ENCODE measurements around the gene SART3. TPM values are rescaled to one million over a fixed set of nuclear protein-coding genes. Genes with fewer than 3 reads are reported as not detected.

SART3 gene
- total RNA-seq, 4 donors from 2014 or later, result 37.0 to 68.7 (median 48.2) TPM

DNA sequence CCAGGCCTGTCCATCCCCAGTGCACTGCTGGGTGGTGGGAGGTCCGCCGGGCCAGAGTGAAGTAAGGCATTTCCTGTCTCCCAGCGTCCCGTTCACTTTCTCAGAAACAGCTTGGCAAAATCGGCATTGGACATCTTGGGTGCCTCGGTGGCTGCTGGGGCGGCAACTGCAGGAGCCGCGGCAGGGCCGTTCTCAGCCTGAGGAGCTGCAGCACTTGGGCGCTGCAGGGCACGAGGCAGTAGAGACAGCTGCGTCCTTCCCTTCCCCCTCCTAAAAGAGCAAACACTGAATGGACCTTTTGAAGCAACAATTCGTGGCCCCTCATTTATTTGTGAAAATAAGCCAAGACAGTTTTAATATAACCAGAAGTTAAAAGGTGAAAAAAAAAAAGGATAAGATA, 37.6 kb downstream of the SART3 start:
- Histone ChIP-seq H3K9me3 (no peaks in the 10 kb centered on the region), H3K4me1 (no peaks in the 10 kb centered on the region), H3K27ac (no peak overlapping the region), H3K36me3 (peaks cover 31 to 100% (median 81%) of the 10 kb centered on the region in 3 donors), H3K27me3 (no peaks in the 10 kb centered on the region), H3K4me3 (no peak overlapping the region)
- TF ChIP-seq, protein P1, sequence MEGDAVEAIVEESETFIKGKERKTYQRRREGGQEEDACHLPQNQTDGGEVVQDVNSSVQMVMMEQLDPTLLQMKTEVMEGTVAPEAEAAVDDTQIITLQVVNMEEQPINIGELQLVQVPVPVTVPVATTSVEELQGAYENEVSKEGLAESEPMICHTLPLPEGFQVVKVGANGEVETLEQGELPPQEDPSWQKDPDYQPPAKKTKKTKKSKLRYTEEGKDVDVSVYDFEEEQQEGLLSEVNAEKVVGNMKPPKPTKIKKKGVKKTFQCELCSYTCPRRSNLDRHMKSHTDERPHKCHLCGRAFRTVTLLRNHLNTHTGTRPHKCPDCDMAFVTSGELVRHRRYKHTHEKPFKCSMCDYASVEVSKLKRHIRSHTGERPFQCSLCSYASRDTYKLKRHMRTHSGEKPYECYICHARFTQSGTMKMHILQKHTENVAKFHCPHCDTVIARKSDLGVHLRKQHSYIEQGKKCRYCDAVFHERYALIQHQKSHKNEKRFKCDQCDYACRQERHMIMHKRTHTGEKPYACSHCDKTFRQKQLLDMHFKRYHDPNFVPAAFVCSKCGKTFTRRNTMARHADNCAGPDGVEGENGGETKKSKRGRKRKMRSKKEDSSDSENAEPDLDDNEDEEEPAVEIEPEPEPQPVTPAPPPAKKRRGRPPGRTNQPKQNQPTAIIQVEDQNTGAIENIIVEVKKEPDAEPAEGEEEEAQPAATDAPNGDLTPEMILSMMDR (IDR thresholded peaks at IDR 0.05), result no peak
- TF ChIP-seq POLR2A (IDR thresholded peaks at IDR 0.05), result no peak
- no peak for DNase-seq
- intact Hi-C loops (cut with DNase I), result no loop called here
- WGBS, 2 donors, result 81 to 85% methylated on average over 6 to 9 of the region's 14 CpGs

DNA sequence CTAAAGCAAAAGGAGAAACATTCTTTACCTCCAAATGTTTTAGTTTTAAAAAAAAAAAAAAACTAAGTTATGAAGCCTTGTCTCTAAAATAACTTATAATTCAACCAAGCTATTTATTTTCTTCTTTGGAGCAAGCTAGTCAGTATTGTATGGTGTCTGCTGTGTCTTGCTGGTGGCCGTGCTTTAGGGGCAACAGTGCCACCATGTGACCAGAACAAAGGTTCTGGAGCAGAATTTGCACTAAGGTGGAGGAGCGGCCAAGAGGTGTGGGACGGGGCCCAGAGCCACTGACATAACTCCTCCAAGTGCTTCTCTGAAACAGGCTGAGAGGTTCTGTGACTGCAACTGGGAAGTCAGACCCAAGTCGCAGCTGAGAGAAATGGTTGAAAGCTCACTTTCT, 41.4 kb downstream of the SART3 start:
- intact Hi-C loops (cut with DNase I), result no loop called here
- DNase-seq, result no peak
- H3K27me3 ChIP-seq, result no peaks in the 10 kb centered on the region
- WGBS, 2 donors, result 53 to 64% methylated on average over 4 of the region's 4 CpGs
- H3K4me1 ChIP-seq, result peaks cover 10 to 20% (median 13%) of the 10 kb centered on the region in 3 donors
- peaks cover 14 to 75% (median 51%) of the 10 kb centered on the region in 3 donors for H3K36me3 ChIP-seq
- H3K27ac ChIP-seq, result no peak overlapping the region
- TF ChIP-seq POLR2A (IDR thresholded peaks at IDR 0.05), result no peak
- TF ChIP-seq, protein P1 (IDR thresholded peaks at IDR 0.05), result no peak
- no peak overlapping the region for H3K4me3 ChIP-seq
- no peaks in the 10 kb centered on the region for H3K9me3 ChIP-seq

DNA sequence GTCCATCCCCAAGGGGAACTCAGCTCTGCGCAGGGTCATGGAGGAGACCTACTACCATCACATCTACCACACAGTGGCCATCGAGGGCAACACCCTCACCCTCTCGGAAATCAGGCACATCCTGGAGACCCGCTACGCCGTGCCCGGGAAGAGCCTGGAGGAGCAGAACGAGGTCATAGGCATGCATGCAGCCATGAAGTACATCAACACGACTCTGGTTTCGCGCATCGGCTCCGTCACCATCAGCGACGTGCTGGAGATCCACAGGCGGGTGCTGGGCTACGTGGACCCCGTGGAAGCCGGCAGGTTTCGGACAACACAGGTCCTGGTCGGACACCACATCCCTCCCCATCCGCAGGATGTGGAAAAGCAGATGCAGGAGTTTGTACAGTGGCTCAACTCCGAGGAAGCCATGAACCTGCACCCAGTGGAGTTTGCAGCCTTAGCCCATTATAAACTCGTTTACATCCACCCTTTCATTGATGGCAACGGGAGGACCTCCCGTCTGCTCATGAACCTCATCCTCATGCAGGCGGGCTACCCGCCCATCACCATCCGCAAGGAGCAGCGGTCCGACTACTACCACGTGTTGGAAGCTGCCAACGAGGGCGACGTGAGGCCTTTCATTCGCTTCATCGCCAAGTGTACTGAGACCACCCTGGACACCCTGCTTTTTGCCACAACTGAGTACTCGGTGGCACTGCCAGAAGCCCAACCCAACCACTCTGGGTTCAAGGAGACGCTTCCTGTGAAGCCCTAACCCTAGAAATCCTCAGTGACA, 42.1 kb downstream of the SART3 start:
- H3K27ac ChIP-seq, result no peak overlapping the region
- no peaks in the 10 kb centered on the region for H3K9me3 ChIP-seq
- no peak overlapping the region for H3K4me3 ChIP-seq
- WGBS, 2 donors, result 84 to 88% methylated on average over 17 to 21 of the region's 39 CpGs
- no peak for TF ChIP-seq POLR2A (IDR thresholded peaks at IDR 0.05)
- TF ChIP-seq, protein P1 (IDR thresholded peaks at IDR 0.05), result no peak
- H3K4me1 ChIP-seq, result peaks cover 12 to 22% (median 16%) of the 10 kb centered on the region in 3 donors
- H3K36me3 ChIP-seq, result peaks cover 14 to 69% (median 45%) of the 10 kb centered on the region in 3 donors
- DNase-seq, result no peak
- intact Hi-C loops (cut with DNase I), result no loop called here
- H3K27me3 ChIP-seq, result no peaks in the 10 kb centered on the region

DNA sequence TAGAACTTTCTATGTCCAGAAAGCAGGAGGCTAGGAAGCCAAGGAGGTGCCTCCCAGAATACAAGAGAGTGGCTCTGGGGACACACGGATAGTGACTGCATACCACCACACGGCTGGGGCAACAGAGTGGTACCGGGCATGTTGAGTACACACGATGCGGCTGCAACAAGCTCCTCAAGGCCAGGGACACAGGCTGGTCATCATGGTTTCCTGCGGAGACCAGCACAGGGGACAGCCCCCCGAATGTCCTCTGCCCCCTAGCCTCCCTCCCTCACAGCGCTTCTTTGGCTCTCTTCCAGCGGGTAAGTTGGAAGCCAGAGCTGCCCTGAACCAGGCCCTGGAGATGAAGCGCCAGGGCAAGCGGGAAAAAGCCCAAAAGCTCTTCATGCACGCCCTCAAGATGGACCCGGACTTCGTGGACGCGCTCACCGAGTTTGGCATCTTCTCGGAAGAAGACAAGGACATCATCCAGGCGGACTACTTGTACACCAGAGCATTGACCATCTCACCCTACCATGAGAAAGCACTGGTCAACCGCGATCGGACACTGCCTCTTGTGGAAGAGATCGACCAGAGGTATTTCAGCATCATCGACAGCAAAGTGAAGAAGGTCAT, 42.8 kb downstream of the SART3 start:
- Histone ChIP-seq H3K36me3 (peaks cover 10 to 62% (median 40%) of the 10 kb centered on the region in 3 donors), H3K4me1 (peaks cover 12 to 22% (median 16%) of the 10 kb centered on the region in 3 donors), H3K4me3 (no peak overlapping the region), H3K27me3 (no peaks in the 10 kb centered on the region), H3K9me3 (no peaks in the 10 kb centered on the region), H3K27ac (no peak overlapping the region)
- intact Hi-C loops (cut with DNase I), result no loop called here
- TF ChIP-seq, protein P1 (IDR thresholded peaks at IDR 0.05), result no peak
- TF ChIP-seq POLR2A (IDR thresholded peaks at IDR 0.05), result no peak
- 89 to 90% methylated on average over 14 to 22 of the region's 24 CpGs for WGBS, 2 donors
- DNase-seq, result no peak

Measured in esophagus squamous epithelium (tissue), 5 donors.